Fibroblast of lung (primary cell): ENCODE results near the gene ATP4A. TPM values are rescaled to one million over a fixed set of nuclear protein-coding genes. Genes with fewer than 3 reads are reported as not detected.

ENCODE experiments used
- DNase-seq, 2 donors: peaks; one replicate each; pipeline versions ENCODE4 v3.0.0 to v3.0.0-alpha.2; 2010; ENCODE audit warnings: low read depth in 2 of 2
- H2AFZ ChIP-seq: 2 replicates; pipeline ENCODE4 v1.5.1; 2012; ENCODE audit warnings: low read length, control low read depth, inconsistent platforms
- H3K27ac ChIP-seq: 2 replicates; pipeline ENCODE4 v1.5.1; 2011; ENCODE audit warnings: low read length, control low read depth; ENCODE audit not compliant: insufficient read depth
- H3K27me3 ChIP-seq: 2 replicates; pipeline ENCODE4 v1.5.1; 2011; ENCODE audit warnings: mild to moderate bottlenecking, low read length; ENCODE audit not compliant: control insufficient read depth, insufficient read depth
- H3K36me3 ChIP-seq: 2 replicates; pipeline ENCODE4 v1.5.1; 2011; ENCODE audit warnings: low read length; ENCODE audit not compliant: control insufficient read depth, insufficient read depth
- H3K4me1 ChIP-seq: 2 replicates; pipeline ENCODE4 v1.5.1; 2011; ENCODE audit warnings: low read length; ENCODE audit not compliant: control insufficient read depth, insufficient read depth; ENCODE audit errors: extremely low read depth
- H3K4me2 ChIP-seq: 2 replicates; pipeline ENCODE4 v1.5.1; 2011; ENCODE audit warnings: low read length, control low read depth; ENCODE audit not compliant: insufficient read depth; ENCODE audit errors: extremely low read depth
- H3K4me3 ChIP-seq, 4 experiments: fragments of 200-600 bp in 1 of 4; sonication (generic) in 1 of 4; replicated peaks in 1 of 4; 2 replicates each; pipeline ENCODE4 v1.5.1; 2011 to 2016; ENCODE audit warnings: low read length in 4 of 4, low read depth in 3 of 4, mild to moderate bottlenecking in 3 of 4, control low read depth in 2 of 4, inconsistent platforms in 1 of 4, mixed read lengths in 1 of 4; ENCODE audit not compliant: insufficient read depth in 1 of 4; ENCODE audit errors: control extremely low read depth in 1 of 4
- H3K79me2 ChIP-seq: 2 replicates; pipeline ENCODE4 v1.5.1; 2012; ENCODE audit warnings: mild to moderate bottlenecking, low read length, inconsistent platforms; ENCODE audit not compliant: control insufficient read depth, insufficient read depth
- H3K9ac ChIP-seq: 2 replicates; pipeline ENCODE4 v1.5.1; 2011; ENCODE audit warnings: mild to moderate bottlenecking, low read length, control low read depth; ENCODE audit not compliant: insufficient read depth
- H3K9me3 ChIP-seq: 2 replicates; pipeline ENCODE4 v1.5.1; 2012; ENCODE audit warnings: low read depth, low read length; ENCODE audit not compliant: control insufficient read depth, insufficient read depth
- H4K20me1 ChIP-seq: 2 replicates; pipeline ENCODE4 v1.5.1; 2011; ENCODE audit warnings: low read length; ENCODE audit not compliant: control insufficient read depth, insufficient read depth; ENCODE audit errors: extremely low read depth
- CTCF ChIP-seq, 2 donors: IDR thresholded peaks in 1 of 2; conservative IDR thresholded peaks in 1 of 2; 1 replicate in 1 of 2; 2 replicates in 1 of 2; pipeline ENCODE4 v1.5.1; 2011 to 2012; ENCODE audit warnings: low read length in 2 of 2, control low read depth in 1 of 2, inconsistent platforms in 1 of 2, low read depth in 1 of 2, mild to moderate bottlenecking in 1 of 2
- EZH2 ChIP-seq: IDR thresholded peaks from 2 replicates; pipeline ENCODE4 v1.5.1; 2012; ENCODE audit warnings: low read length, control low read depth, mild to moderate bottlenecking; ENCODE audit errors: missing control alignments
- polyA plus RNA-seq, 2 donors: library from polyadenylated mRNA; depleted of rRNA in 1 of 2; stranded (reverse) in 1 of 2; unstranded in 1 of 2; fragments of >200 nt; gene quantifications; 2 replicates each; pipeline ENCODE4 v1.2.1, GENCODE V29; 2011 to 2012; ENCODE audit warnings: missing spikeins in 1 of 2
- total RNA-seq: library from RNA; depleted of rRNA; stranded (reverse); fragments of >200 nt; gene quantifications from 2 replicates; pipeline ENCODE4 v1.2.1, GENCODE V29; 2014

ATP4A gene
- total and polyA plus RNA-seq, 2 donors (not counting 1 experiment from before 2014, with no cell fraction given), result not detected

- TF ChIP-seq EZH2 (no peak), CTCF (conservative IDR thresholded peaks at IDR 0.05 in 1 of 2, IDR thresholded peaks at IDR 0.05 in 1 of 2; ENCODE audit: low read depth in 1 of 2, low read length in 2 of 2) (no peak)
- Histone ChIP-seq H3K36me3 (no peaks in the 10 kb centered on the region), H3K4me1 (peaks cover 3% of the 10 kb centered on the region), H3K4me3 (no peak overlapping the region), H3K9me3 (no peaks in the 10 kb centered on the region), H3K9ac (no peak overlapping the region), H3K4me2 (no peak overlapping the region), H3K27me3 (peaks cover 2% of the 10 kb centered on the region), H2AFZ (no peak overlapping the region), H3K79me2 (peaks cover 4% of the 10 kb centered on the region), H3K27ac (no peak overlapping the region), H4K20me1 (no peaks in the 10 kb centered on the region)
- DNase-seq, result no peak
Measured at GRCh38 chr19:35551091-35551810, 12.2 kb downstream of the ATP4A start.

GRCh38 chr19:35549879-35550523 lies 13.5 kb downstream of the ATP4A start:
- TF ChIP-seq CTCF (conservative IDR thresholded peaks at IDR 0.05 in 1 of 2, IDR thresholded peaks at IDR 0.05 in 1 of 2; ENCODE audit: low read depth in 1 of 2, low read length in 2 of 2), result no peak
- TF ChIP-seq EZH2, result no peak
- H3K27me3 ChIP-seq, result peaks cover 2% of the 10 kb centered on the region
- H3K9ac ChIP-seq, result no peak overlapping the region
- H4K20me1 ChIP-seq, result no peaks in the 10 kb centered on the region
- no peak overlapping the region for H3K27ac ChIP-seq
- H3K9me3 ChIP-seq, result no peaks in the 10 kb centered on the region
- no peak overlapping the region for H3K4me2 ChIP-seq
- H3K4me1 ChIP-seq, result peaks cover 3% of the 10 kb centered on the region
- no peak overlapping the region for H3K4me3 ChIP-seq
- peaks cover 11% of the 10 kb centered on the region for H3K79me2 ChIP-seq
- no peak for DNase-seq
- no peak overlapping the region for H2AFZ ChIP-seq
- H3K36me3 ChIP-seq, result no peaks in the 10 kb centered on the region

GRCh38 chr19:35549174-35549788 lies 14.2 kb downstream of the ATP4A start:
- Histone ChIP-seq H3K4me3 (no peak overlapping the region), H4K20me1 (no peaks in the 10 kb centered on the region), H3K79me2 (peaks cover 17% of the 10 kb centered on the region), H3K9ac (no peak overlapping the region), H3K27ac (no peak overlapping the region), H3K4me2 (no peak overlapping the region), H3K36me3 (no peaks in the 10 kb centered on the region), H3K4me1 (peaks cover 5% of the 10 kb centered on the region), H3K9me3 (no peaks in the 10 kb centered on the region), H3K27me3 (peaks cover 2% of the 10 kb centered on the region), H2AFZ (no peak overlapping the region)
- peak; percentile 50 to 70 for DNase-seq
- TF ChIP-seq CTCF (conservative IDR thresholded peaks at IDR 0.05 in 1 of 2, IDR thresholded peaks at IDR 0.05 in 1 of 2; ENCODE audit: low read depth in 1 of 2, low read length in 2 of 2) (peak; percentile 53 to 68), EZH2 (no peak)
